MM.1S (cell line): ENCODE data around the gene EMP1.

ENCODE experiments used
- DNase-seq: peaks from one replicate; pipeline ENCODE4 v3.0.0-alpha.2; 2015
- H2AFZ ChIP-seq: fragments of 300-600 bp; sonication (generic); 2 replicates; pipeline ENCODE4 v1.6.0; 2016; ENCODE audit warnings: antibody characterized with exemption, low read length
- H3F3A ChIP-seq: fragments of 300-600 bp; sonication (generic); 2 replicates; pipeline ENCODE4 v1.6.1; 2016; ENCODE audit warnings: mild to moderate bottlenecking, antibody characterized with exemption, low read length, moderate library complexity, mixed read lengths; ENCODE audit not compliant: insufficient read depth
- H3K27ac ChIP-seq: fragments of 300-600 bp; sonication (generic); 2 replicates; pipeline ENCODE4 v1.5.1; 2016; ENCODE audit warnings: mild to moderate bottlenecking, low read length
- H3K27me3 ChIP-seq: fragments of 300-600 bp; sonication (generic); replicated peaks from 2 replicates; pipeline ENCODE4 v1.6.0; 2016; ENCODE audit warnings: low read length; ENCODE audit not compliant: insufficient read depth
- H3K36me3 ChIP-seq: fragments of 300-600 bp; sonication (generic); replicated peaks from 2 replicates; pipeline ENCODE4 v1.6.1; 2016; ENCODE audit warnings: mild to moderate bottlenecking, low read length, mixed read lengths; ENCODE audit not compliant: insufficient read depth
- H3K4me1 ChIP-seq: fragments of 300-600 bp; sonication (generic); 2 replicates; pipeline ENCODE4 v1.6.1; 2016; ENCODE audit warnings: low read length, mixed read lengths
- H3K4me2 ChIP-seq: fragments of 300-600 bp; sonication (generic); 2 replicates; pipeline ENCODE4 v1.6.0; 2016; ENCODE audit warnings: low read depth, low read length
- H3K4me3 ChIP-seq: fragments of 300-600 bp; sonication (generic); 2 replicates; pipeline ENCODE4 v1.5.1; 2016; ENCODE audit warnings: low read length, mixed read lengths
- H3K79me2 ChIP-seq: fragments of 300-600 bp; sonication (generic); 2 replicates; pipeline ENCODE4 v1.6.1; 2016; ENCODE audit warnings: mixed run types, low read length, mixed read lengths
- H3K9ac ChIP-seq: fragments of 300-600 bp; sonication (generic); 2 replicates; pipeline ENCODE4 v1.6.1; 2016; ENCODE audit warnings: low read length, mixed read lengths
- H3K9me2 ChIP-seq: fragments of 300-600 bp; sonication (generic); replicated peaks from 2 replicates; pipeline ENCODE4 v1.6.1; 2016; ENCODE audit warnings: mild to moderate bottlenecking, low read length, mixed read lengths; ENCODE audit not compliant: insufficient read depth
- H3K9me3 ChIP-seq: fragments of 300-600 bp; sonication (generic); replicated peaks from 2 replicates; pipeline ENCODE4 v1.6.1; 2016; ENCODE audit warnings: mild to moderate bottlenecking, low read length, mixed read lengths; ENCODE audit not compliant: insufficient read depth
- H4K20me1 ChIP-seq: fragments of 300-600 bp; sonication (generic); 2 replicates; pipeline ENCODE4 v1.6.1; 2016; ENCODE audit warnings: mild to moderate bottlenecking, low read length, moderate library complexity, mixed read lengths; ENCODE audit not compliant: insufficient read depth
- EZH2 ChIP-seq: fragments of 300-600 bp; sonication (generic); optimal IDR thresholded peaks from 2 replicates; pipeline ENCODE3; 2017; ENCODE audit warnings: low read depth, mild to moderate bottlenecking, antibody characterized with exemption, low read length, mixed read lengths
- EZH2phosphoT487 ChIP-seq: fragments of 300-600 bp; sonication (generic); IDR thresholded peaks from 2 replicates; pipeline ENCODE4 v1.6.1; 2018; ENCODE audit warnings: antibody characterized with exemption, low read length
- TF ChIP-seq, protein P1 (sequence below): fragments of 300-600 bp; sonication (generic); IDR thresholded peaks from 2 replicates; pipeline ENCODE4 v1.5.1; 2016; ENCODE audit warnings: antibody characterized with exemption, low read length, mixed read lengths

EMP1 gene

DNA sequence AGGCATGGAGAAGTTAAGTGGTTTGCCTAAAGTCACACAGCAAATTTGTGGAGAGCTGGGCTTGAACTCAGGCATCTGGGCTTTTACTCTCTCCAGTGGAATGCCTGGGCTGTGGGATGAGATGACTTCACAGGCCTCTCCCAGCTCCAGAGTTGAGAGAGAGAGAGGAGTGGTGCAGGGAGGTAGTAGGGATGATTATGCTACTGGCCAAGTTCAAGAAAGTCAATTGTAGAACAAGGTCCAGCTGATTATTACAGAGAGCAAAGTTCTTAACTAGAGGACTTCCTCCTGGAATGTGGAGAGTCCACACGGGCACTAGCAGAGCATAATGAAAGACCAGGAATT lies 769 bp upstream of the EMP1 start:
- no peak for TF ChIP-seq EZH2phosphoT487
- TF ChIP-seq, protein P1, sequence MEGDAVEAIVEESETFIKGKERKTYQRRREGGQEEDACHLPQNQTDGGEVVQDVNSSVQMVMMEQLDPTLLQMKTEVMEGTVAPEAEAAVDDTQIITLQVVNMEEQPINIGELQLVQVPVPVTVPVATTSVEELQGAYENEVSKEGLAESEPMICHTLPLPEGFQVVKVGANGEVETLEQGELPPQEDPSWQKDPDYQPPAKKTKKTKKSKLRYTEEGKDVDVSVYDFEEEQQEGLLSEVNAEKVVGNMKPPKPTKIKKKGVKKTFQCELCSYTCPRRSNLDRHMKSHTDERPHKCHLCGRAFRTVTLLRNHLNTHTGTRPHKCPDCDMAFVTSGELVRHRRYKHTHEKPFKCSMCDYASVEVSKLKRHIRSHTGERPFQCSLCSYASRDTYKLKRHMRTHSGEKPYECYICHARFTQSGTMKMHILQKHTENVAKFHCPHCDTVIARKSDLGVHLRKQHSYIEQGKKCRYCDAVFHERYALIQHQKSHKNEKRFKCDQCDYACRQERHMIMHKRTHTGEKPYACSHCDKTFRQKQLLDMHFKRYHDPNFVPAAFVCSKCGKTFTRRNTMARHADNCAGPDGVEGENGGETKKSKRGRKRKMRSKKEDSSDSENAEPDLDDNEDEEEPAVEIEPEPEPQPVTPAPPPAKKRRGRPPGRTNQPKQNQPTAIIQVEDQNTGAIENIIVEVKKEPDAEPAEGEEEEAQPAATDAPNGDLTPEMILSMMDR, result no peak
- TF ChIP-seq EZH2, result no peak
- Histone ChIP-seq H3K4me3 (no peak overlapping the region), H4K20me1 (no peaks in the 10 kb centered on the region), H3K4me1 (peaks cover 12% of the 10 kb centered on the region), H3K9ac (peak overlapping the region; percentile 50; the same call in 1 of the 2 replicates), H3K9me3 (no peaks in the 10 kb centered on the region), H2AFZ (peak overlapping the region; percentile 57), H3K9me2 (no peaks in the 10 kb centered on the region), H3F3A (no peaks in the 10 kb centered on the region), H3K36me3 (no peaks in the 10 kb centered on the region), H3K79me2 (no peaks in the 10 kb centered on the region), H3K27me3 (no peaks in the 10 kb centered on the region), H3K4me2 (peak overlapping the region; percentile 74; the same call in 1 of the 2 replicates), H3K27ac (peak overlapping the region; percentile 41; the same call in 1 of the 2 replicates)
- DNase-seq, result no peak

DNA sequence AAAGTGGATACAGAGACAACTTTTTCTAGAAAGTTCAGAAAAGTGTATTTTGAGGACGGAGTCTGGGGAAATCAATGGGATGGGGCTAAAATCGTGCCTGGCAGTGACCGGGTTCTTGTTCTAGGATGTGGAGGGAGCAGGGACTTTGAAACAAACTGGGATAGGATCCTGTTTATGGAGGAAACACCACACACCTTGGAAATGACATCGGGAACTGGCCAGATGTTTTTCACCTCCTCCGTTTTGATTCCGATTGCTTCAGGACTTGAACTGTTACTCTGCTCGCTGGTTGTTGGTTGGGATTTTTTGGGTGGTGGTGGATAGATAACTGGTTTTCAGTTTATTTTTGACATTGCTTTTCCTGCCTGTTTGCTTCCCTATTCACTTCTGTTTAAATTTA lies 506 bp downstream of the EMP1 start:
- H3K4me3 ChIP-seq, result peak overlapping the region; percentile 53
- H4K20me1 ChIP-seq, result no peaks in the 10 kb centered on the region
- H3K79me2 ChIP-seq, result no peaks in the 10 kb centered on the region
- H3K27ac ChIP-seq, result peak overlapping the region; percentile 41; the same call in 1 of the 2 replicates
- no peaks in the 10 kb centered on the region for H3K9me2 ChIP-seq
- H3K4me1 ChIP-seq, result peaks cover 12% of the 10 kb centered on the region
- H3K36me3 ChIP-seq, result no peaks in the 10 kb centered on the region
- H3K9me3 ChIP-seq, result no peaks in the 10 kb centered on the region
- no peak for DNase-seq
- H2AFZ ChIP-seq, result peak overlapping the region; percentile 57
- H3F3A ChIP-seq, result no peaks in the 10 kb centered on the region
- peak overlapping the region; percentile 74 for H3K4me2 ChIP-seq
- peak overlapping the region; percentile 50 for H3K9ac ChIP-seq
- TF ChIP-seq, protein P1, result no peak
- no peak for TF ChIP-seq EZH2
- TF ChIP-seq EZH2phosphoT487, result no peak
- H3K27me3 ChIP-seq, result no peaks in the 10 kb centered on the region

DNA sequence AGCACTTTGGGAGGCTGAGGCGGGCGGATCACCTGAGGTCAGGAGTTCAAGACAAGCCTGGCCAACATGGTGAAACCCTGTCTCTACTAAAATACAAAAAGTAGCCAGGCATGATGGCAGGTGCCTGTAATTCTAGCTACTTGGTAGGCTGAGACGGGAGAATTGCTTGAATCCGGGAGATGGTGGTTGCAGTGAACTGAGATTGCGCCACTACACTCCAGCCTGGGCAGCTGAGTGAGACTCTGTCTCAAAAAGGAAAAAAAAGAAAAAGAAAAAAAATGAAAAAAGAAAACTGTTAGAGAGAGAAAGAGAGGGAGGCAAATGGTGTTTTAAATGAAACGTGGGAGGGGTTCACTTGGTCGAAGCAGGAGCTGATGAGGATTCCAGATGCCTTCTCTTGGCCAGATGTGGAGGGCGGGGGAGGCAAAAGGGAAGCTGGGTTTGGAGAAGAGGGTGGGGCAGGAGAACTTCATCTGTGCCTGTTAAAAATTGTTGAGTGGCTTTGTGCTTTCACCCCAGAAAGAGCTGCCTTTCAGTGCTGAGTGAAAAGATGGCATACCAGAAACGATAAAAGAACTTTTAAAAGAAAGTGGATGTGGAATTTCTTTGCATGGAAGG lies 1.1 kb downstream of the EMP1 start:
- peaks cover 12% of the 10 kb centered on the region for H3K4me1 ChIP-seq
- H3K36me3 ChIP-seq, result no peaks in the 10 kb centered on the region
- H2AFZ ChIP-seq, result no peak overlapping the region
- no peak overlapping the region for H3K27ac ChIP-seq
- H3K9me3 ChIP-seq, result no peaks in the 10 kb centered on the region
- no peaks in the 10 kb centered on the region for H3K9me2 ChIP-seq
- H3K79me2 ChIP-seq, result no peaks in the 10 kb centered on the region
- no peak overlapping the region for H3K4me3 ChIP-seq
- TF ChIP-seq EZH2, result no peak
- TF ChIP-seq, protein P1, result no peak
- TF ChIP-seq EZH2phosphoT487, result no peak
- H3K27me3 ChIP-seq, result no peaks in the 10 kb centered on the region
- no peaks in the 10 kb centered on the region for H3F3A ChIP-seq
- H3K9ac ChIP-seq, result no peak overlapping the region
- no peak overlapping the region for H3K4me2 ChIP-seq
- DNase-seq, result no peak
- H4K20me1 ChIP-seq, result no peaks in the 10 kb centered on the region
